ENCODE measurements around the gene GBP2. TPM values are rescaled to one million over a fixed set of nuclear protein-coding genes. Genes with fewer than 3 reads are reported as not detected.

The GBP2 gene
- 29.0 and 38.9 TPM in 2 replicates for total RNA-seq

DNA sequence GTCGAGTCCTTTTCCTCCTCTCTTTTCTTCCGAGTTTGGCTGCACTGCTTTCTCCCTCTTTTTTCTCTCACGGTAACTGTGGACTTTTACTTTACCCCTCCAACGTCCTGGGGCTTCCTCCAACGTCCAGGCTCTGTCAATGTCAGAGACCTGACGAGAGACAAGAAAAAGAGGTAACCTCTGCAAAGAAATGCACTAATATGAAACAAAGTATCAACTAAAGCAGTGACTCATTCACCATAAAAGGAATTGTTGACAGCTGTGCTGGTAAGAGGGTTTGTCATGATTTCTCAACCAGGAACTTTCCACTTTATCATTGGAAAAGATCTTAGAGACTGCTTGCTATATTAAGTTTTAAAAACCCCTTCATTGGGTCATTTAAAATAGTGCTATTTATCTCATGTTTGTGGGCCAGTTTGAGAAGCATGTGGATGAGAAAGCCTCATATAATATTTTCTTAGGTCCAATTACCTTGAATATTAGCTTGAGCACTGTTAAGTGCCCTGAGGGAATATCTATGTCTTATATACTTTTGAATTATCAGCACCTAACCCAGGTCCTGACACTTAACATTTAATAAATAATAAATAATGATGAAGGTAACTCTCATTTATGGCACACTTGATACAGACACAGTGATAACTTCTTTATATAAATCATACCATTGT, at the start of gene GBP2:
TSS of gene GBP2 (minus strand) at position 202 of the 668 bp plus-strand sequence. CDS start 4,148 bp downstream, outside the sequence.

DNA sequence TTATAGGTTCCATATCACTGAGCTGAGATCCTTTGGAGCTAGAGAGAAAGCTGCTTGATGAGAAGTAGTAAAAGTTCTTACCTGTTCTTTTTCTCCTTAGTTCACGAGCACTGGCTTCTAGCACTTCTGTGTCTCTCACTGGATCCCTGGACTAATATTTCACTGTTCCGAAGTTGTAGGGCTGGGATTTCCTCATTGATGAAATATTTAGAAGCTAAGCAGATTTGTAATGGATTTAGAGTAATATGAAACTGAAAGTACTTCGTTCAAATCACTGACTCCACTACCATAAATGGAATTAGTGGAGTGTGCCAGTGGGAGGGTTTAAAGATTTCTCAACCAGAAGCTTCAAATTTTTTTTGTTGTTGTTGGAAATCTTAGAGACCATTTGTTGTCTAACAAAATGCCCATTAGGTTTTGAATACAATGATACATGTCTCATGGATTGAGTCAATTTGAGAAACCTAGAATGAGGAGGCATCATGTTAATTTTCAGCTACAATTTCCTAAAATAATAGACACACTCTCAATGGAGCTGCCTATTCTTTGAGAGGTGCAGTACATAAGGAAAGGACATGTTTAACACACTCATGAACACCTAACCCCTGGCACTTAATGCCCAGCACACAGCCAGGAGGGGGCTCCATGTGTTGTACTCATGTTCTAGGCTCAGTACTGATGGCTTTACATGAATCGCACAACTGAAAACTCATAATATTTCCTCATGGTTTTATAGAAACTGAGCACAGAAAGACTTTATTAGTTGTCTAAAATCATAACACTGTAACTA, 60.6 kb downstream of the GBP2 start, which contains the start of gene GBP1:
TSS of gene GBP1 (minus strand) at position 130 of the 790 bp plus-strand sequence. CDS start 1,974 bp downstream, outside the sequence.

Other genes with a start within 250 kb of the GBP2 start
- 28.4 and 31.0 TPM in 2 replicates for gene GTF2B, start 234.5 kb downstream of the GBP2 start, total RNA-seq
- gene KYAT3, start 133.5 kb downstream of the GBP2 start, total RNA-seq: 19.4 and 28.6 TPM in 2 replicates
- gene RBMXL1, start 133.5 kb downstream of the GBP2 start, total RNA-seq: 13.6 and 17.0 TPM in 2 replicates
- gene GBP3, start 103.2 kb downstream of the GBP2 start, total RNA-seq: 36.8 and 50.5 TPM in 2 replicates
- 105 and 107 TPM in 2 replicates for gene GBP1, start 60.9 kb downstream of the GBP2 start, total RNA-seq
- gene GBP7, start 49.9 kb upstream of the GBP2 start, total RNA-seq: not detected in 2 replicates
- gene GBP4, start 72.8 kb upstream of the GBP2 start, total RNA-seq: 0.97 and 1.3 TPM in 2 replicates
- gene GBP5, start 146.7 kb upstream of the GBP2 start, total RNA-seq: 1.7 and 3.2 TPM in 2 replicates
- gene GBP6, start 237.9 kb upstream of the GBP2 start, total RNA-seq: 0.16 TPM in 1 of 2 replicates, not detected in the other

Measured in hair follicle dermal papilla cell (primary cell).